Dedifferentiated amniotic fluid mesenchymal stem cell (primary cell): ENCODE data around the gene KIF16B.

Experiments used
- DNase-seq: peaks from one replicate; pipeline ENCODE4 v3.0.0-alpha.2; 2016; ENCODE audit errors: extremely low spot score

KIF16B gene

GRCh38 chr20:16352751-16353416, 220.4 kb downstream of the KIF16B start:
- no peak for DNase-seq

DNA sequence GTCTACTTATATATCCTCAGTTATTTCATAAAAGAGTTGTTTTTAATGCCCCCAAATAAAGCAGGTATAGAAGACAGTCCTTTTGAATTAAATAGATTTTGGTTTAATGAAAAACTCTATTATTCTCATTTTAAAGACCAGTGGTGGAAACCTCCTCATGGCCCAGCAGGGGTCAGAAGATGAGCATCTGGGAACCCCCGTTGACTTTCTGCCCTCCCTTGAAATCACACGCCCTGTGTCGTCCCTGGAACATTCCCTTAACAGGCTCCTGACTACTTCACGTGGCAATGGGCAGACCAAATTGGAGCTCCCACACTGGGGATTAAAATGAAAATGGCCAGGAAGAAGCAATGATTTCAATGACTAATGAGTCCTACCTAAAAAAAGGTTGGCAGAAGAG, 220.9 kb downstream of the KIF16B start:
- DNase-seq: no peak

DNA sequence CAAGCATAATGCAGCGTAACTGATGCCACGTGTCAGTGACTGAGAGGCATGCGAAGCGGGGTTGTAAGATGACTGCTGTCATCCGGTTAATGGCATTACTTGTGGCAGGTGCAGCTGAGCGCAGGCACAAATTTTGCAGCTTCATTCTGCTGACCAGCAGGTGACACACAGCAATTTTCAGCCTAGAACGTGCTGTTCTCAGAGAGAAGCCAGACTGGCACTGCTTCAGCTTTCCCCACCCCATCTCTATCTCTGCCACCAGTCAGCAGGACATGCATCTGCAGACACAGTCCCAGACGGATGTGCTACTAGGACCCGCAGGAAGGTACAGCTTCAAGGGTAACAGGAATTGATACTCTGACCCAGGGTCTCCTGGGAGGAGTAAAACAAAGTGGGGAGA, 221.8 kb downstream of the KIF16B start:
- DNase-seq: no peak

DNA sequence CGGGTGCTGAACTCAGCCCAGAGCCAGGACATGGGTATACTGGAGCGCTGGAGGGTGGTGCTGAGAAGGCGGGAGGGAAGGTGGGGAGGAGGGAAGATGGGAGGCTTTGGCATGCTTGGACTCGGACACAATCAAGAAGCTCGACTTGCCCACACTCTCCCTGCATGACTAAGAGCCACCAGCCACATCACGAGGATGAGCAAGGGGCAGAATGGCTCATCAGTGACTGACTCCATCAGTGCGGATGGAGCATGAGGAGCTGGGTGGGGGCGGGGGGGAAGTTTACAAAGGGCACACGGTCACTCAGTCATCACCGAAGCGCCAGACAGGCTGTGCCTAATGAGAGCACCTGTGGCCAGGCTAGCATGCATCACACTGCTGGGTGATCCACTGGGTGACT, 222.8 kb downstream of the KIF16B start:
- DNase-seq: no peak

DNA sequence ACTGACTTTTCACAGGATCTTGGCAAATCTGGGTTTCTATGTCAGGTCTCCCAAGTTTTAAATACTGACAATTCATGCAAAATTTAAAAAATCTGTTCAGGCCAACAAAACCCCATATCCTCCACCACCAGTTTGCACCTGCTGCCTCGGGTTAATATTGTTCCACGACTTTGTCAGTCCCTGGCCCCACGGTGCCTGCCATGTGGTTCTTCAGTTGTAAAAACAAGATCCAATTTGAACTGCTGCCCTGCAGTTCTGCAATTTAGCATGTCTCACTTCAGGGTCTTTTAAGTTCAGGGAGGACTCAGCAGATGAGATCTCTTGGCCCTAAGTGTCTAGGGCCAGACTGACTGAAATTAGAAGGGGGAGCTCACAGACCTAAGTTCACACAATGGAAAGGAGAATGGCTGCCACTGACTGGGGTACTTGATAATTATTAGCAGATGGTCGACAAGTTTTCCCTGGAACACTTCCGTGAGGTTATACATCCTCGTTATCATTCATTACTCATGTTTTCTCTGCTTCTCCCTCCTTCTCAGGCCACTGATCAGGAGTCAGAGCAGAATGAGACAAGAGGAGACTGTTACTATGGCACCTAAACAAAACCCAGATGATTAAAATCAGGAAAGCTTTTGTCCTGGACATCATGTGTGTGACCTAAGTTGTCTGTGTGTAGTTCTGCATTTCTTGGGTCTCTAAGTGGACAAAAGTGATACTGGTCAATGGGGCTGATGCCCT, 223.6 kb downstream of the KIF16B start:
- no peak for DNase-seq

GRCh38 chr20:16346956-16347355, 226.3 kb downstream of the KIF16B start:
- DNase-seq: no peak

DNA sequence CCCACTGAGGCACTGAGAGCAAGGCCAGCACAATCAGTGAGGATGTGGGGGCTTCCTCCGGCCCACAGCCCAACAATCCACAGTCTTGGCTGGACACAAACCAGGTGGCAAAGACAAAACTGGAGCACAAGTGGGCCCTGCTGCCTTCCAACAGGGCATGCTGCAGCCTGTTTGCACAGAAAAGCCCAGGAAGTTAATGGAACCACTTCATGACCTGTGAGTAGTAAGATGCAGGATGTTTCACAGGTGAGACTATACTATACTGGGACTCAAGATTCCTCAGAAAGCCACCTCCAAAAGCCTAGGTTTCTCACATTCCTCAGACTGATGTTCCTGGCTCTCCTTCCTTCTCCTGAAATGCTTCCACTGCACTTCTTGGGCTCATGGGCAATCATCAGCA, 235.5 kb downstream of the KIF16B start:
- DNase-seq: no peak

GRCh38 chr20:16327606-16328005, 245.6 kb downstream of the KIF16B start:
- DNase-seq: no peak

DNA sequence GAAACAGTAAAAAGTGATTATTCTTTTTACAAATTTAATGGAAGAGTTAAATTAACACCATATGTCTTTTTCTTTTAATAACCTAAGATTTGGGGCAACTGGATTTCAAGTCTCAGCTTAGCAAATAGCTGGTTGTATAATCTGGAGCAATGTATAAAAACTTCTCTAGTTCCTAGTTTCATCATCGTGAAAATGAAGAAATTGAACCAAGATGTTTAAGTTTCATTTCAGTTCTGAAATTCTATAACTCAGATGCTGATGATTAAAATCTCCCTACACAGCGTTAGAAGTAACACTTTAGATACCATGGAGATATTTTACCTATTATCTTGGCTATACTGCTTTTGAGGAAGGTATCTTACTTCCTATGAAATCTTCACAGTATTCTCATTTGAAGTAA, 252.0 kb downstream of the KIF16B start:
- no peak for DNase-seq

GRCh38 chr20:16317445-16318362, 255.5 kb downstream of the KIF16B start:
- DNase-seq: no peak

- DNase-seq: no peak
Observed at GRCh38 chr20:16316513-16316912, 256.7 kb downstream of the KIF16B start.

DNA sequence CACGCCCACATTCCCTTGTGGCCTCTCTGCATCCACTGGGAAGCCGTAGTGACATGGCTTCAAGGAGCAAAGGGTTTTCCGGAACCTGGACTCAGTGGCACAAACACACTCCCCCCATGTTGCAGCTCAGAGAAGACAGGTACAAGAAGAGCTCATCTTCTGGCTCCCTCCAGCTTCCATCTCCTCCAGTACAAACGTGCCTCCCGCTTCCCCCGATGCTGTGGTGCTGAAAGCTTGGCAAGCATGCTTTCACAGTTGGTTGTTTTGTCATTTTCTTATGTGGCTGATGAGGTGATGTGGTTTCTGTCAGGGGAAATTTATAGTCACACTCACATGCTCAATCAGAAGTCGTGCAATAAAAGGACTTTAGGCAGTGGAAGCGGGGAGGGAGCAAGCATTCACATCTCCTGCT, 258.5 kb downstream of the KIF16B start:
- no peak for DNase-seq

- DNase-seq: no peak
Observed at GRCh38 chr20:16314320-16314719, 258.9 kb downstream of the KIF16B start.

- no peak for DNase-seq
Observed at GRCh38 chr20:16313917-16314316, 259.3 kb downstream of the KIF16B start.

- no peak for DNase-seq
Observed at GRCh38 chr20:16312998-16313397, 260.2 kb downstream of the KIF16B start.

DNA sequence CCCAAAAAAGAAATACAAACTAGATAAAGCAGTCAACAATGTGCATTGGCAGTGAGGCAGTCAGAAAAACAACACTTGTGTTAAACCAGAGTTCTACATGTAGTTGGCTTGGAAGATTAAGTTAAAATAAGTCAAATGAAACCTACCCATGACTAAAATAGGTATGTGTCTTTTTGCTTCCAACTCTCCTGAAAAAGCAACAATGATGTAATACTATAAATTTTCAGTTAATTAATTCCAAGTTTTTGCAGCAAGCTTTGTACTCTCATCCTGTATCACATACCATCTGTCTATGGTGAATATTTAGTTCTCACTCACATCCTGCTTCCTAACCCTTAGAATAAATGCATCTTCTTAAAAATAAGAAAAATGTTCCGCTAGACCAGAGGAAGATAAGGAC, 261.5 kb downstream of the KIF16B start:
- no peak for DNase-seq

- DNase-seq: no peak
Observed at GRCh38 chr20:16308754-16309153, 264.5 kb downstream of the KIF16B start.

GRCh38 chr20:16302818-16303217, 270.4 kb downstream of the KIF16B start:
- no peak for DNase-seq

DNA sequence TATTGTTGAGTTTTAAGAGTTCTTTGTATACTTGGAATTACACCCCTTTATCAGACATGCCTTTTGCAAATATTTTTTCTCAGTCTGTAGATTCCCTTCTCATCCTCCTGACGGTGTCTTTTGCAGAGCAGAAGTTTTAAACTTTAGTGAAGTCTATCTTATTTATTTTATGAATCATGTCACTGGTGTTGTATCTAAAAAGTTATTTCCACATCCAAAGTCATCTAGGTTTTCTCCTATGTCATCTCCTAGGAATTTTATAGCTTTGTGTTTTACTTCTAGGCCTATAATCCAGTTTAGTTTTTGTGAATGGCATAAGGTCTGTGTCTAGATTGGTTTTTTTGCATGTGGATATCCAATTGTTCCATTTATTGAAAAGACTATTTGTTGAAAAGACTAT, 271.3 kb downstream of the KIF16B start:
- DNase-seq: no peak

DNA sequence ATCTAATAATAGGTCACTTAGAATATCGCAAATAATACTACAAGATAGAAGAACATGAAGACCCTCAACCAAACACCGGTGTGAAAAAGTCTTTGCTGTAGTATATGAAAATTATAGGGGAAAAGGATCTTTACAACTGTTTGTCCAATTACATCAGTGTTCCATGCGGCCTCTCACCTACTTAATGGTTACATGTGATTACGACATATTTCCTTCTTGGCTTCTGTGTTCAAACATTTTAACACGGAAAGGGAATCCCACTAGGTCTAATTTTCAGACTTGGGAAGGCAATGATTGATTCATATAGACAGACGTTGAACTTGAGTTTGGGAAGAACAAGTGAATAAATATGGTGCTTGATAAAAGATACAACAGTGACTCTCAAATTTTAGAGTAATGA, 273.4 kb downstream of the KIF16B start:
- DNase-seq: no peak

- no peak for DNase-seq
Observed at GRCh38 chr20:16296931-16297330, 276.3 kb downstream of the KIF16B start.

DNA sequence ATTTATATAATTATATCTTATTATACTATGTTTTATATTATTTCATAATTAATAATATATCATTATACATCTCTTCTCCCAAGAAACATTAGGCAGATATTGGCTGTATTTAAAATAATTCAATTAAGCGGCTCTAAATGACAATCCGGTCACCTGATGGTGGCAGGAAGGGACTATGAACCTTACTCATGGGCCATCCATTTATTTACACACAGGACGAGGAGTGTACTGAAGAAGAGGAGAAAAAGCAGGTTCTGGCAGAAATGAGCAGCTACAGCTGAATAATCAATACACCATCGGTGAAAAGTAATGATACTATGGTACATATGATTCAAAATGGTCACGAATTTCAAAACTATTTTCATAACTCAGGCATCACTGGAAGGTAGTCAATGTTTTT, 277.7 kb downstream of the KIF16B start:
- no peak for DNase-seq

GRCh38 chr20:16293590-16293989, 279.7 kb downstream of the KIF16B start:
- no peak for DNase-seq
